Liver (tissue), 9 donors: ENCODE measurements around the gene QDPR. TPM values are rescaled to one million over a fixed set of nuclear protein-coding genes. Genes with fewer than 3 reads are reported as not detected.

ENCODE experiments used
- DNase-seq: peaks from one replicate; pipeline ENCODE4 v3.0.0-alpha.2; 2017; ENCODE audit warnings: low spot score
- H3K27ac ChIP-seq, 2 donors: one replicate each; pipeline ENCODE4 v1.7.0; 2013; ENCODE audit warnings: inconsistent platforms in 2 of 2, low read length in 2 of 2, control low read depth in 1 of 2, low read depth in 1 of 2, mild to moderate bottlenecking in 1 of 2
- H3K27me3 ChIP-seq, 4 donors: one replicate each; pipeline versions ENCODE4 v1.6.1 to v1.7.0; 2013; ENCODE audit warnings: low read length in 3 of 4, inconsistent platforms in 1 of 4, mild to moderate bottlenecking in 1 of 4, moderate library complexity in 1 of 4; ENCODE audit not compliant: control insufficient read depth in 4 of 4, insufficient read depth in 4 of 4
- H3K36me3 ChIP-seq, 4 donors: one replicate each; pipeline versions ENCODE4 v1.6.1 to v1.7.0; 2013; ENCODE audit warnings: low read length in 3 of 4, mild to moderate bottlenecking in 3 of 4, low read depth in 1 of 4, moderate library complexity in 1 of 4; ENCODE audit not compliant: control insufficient read depth in 4 of 4, insufficient read depth in 3 of 4
- H3K4me1 ChIP-seq, 4 donors: one replicate each; pipeline versions ENCODE4 v1.6.1 to v1.7.0; 2013; ENCODE audit warnings: low read length in 3 of 4, mild to moderate bottlenecking in 3 of 4, moderate library complexity in 1 of 4; ENCODE audit not compliant: control insufficient read depth in 4 of 4, insufficient read depth in 4 of 4
- H3K4me3 ChIP-seq, 3 donors: one replicate each; pipeline versions ENCODE4 v1.6.1 to v1.7.0; 2013; ENCODE audit warnings: low read length in 3 of 3, control low read depth in 1 of 3, low read depth in 1 of 3, mild to moderate bottlenecking in 1 of 3
- H3K9ac ChIP-seq, 2 donors: one replicate each; pipeline ENCODE4 v1.7.0; 2013; ENCODE audit warnings: low read length in 2 of 2, mild to moderate bottlenecking in 2 of 2, moderate library complexity in 2 of 2, control low read depth in 1 of 2, low read depth in 1 of 2
- H3K9me3 ChIP-seq, 4 donors: one replicate each; pipeline versions ENCODE4 v1.6.1 to v1.7.0; 2013; ENCODE audit warnings: low read length in 3 of 4; ENCODE audit not compliant: control insufficient read depth in 4 of 4
- ATF3 ChIP-seq: IDR thresholded peaks from 2 replicates; pipeline ENCODE4 v1.6.1; 2016; ENCODE audit warnings: antibody characterized with exemption
- CTCF ChIP-seq: fragments of 150-350 bp; IDR thresholded peaks from 2 replicates; pipeline ENCODE4 v1.5.1; 2017; ENCODE audit warnings: improper control_type of control experiment, low read depth, low read length; ENCODE audit not compliant: missing input control
- EGR1 ChIP-seq, 2 donors: IDR thresholded peaks; 2 replicates each; pipeline ENCODE4 v1.6.1; 2016 to 2018; ENCODE audit warnings: antibody characterized with exemption in 2 of 2, low read depth in 2 of 2
- FOXA1 ChIP-seq: IDR thresholded peaks from 2 replicates; pipeline ENCODE4 v1.6.1; 2016; ENCODE audit warnings: antibody characterized with exemption
- FOXA2 ChIP-seq: IDR thresholded peaks from 2 replicates; pipeline ENCODE4 v1.6.1; 2016; ENCODE audit warnings: antibody characterized with exemption
- GABPA ChIP-seq, 2 donors: IDR thresholded peaks in 1 of 2; conservative IDR thresholded peaks in 1 of 2; 2 replicates each; pipeline ENCODE4 v1.6.1; 2016; ENCODE audit warnings: antibody characterized with exemption in 2 of 2, mild to moderate bottlenecking in 1 of 2, moderate library complexity in 1 of 2
- HNF4A ChIP-seq, 2 donors: conservative IDR thresholded peaks; 2 replicates each; pipeline ENCODE4 v1.6.1; 2016; ENCODE audit warnings: antibody characterized with exemption in 2 of 2, mild to moderate bottlenecking in 2 of 2
- HNF4G ChIP-seq: IDR thresholded peaks from 2 replicates; pipeline ENCODE4 v1.6.1; 2016; ENCODE audit warnings: antibody characterized with exemption
- JUND ChIP-seq, 2 donors: IDR thresholded peaks; 2 replicates each; pipeline ENCODE4 v1.6.1; 2016; ENCODE audit warnings: antibody characterized with exemption in 2 of 2
- NR2F2 ChIP-seq: IDR thresholded peaks from 2 replicates; pipeline ENCODE4 v1.6.1; 2016; ENCODE audit warnings: antibody characterized with exemption
- RAD21 ChIP-seq, 2 donors: IDR thresholded peaks; 2 replicates each; pipeline ENCODE4 v1.6.1; 2016; ENCODE audit warnings: antibody characterized with exemption in 2 of 2, mild to moderate bottlenecking in 2 of 2
- RXRA ChIP-seq, 2 donors: IDR thresholded peaks; 2 replicates each; pipeline ENCODE4 v1.6.1; 2017 to 2018; ENCODE audit warnings: antibody characterized with exemption in 2 of 2, mild to moderate bottlenecking in 1 of 2
- SP1 ChIP-seq: IDR thresholded peaks from 2 replicates; pipeline ENCODE4 v1.6.1; 2018; ENCODE audit warnings: antibody characterized with exemption, mild to moderate bottlenecking
- TAF1 ChIP-seq: conservative IDR thresholded peaks from 2 replicates; pipeline ENCODE4 v1.6.1; 2016; ENCODE audit warnings: antibody characterized with exemption, mild to moderate bottlenecking
- YY1 ChIP-seq: IDR thresholded peaks from 2 replicates; pipeline ENCODE4 v1.6.1; 2016; ENCODE audit warnings: antibody characterized with exemption, mild to moderate bottlenecking
- ZBTB33 ChIP-seq: IDR thresholded peaks from 2 replicates; pipeline ENCODE4 v1.6.1; 2016; ENCODE audit warnings: antibody characterized with exemption
- WGBS: extraction: QIAGEN DNeasy Blood & Tissue Kit; methylation state at CpG from one replicate; pipeline ENCODE4 v1.1.7; 2013; 5-methylcytosine and 5-hydroxymethylcytosine counted together
- polyA plus RNA-seq, 2 donors: library from polyadenylated mRNA; stranded (reverse) in 1 of 2; unstranded in 1 of 2; fragments of 200-250 nt in 1 of 2; fragments of >200 nt in 1 of 2; fragmentation: Nextera tagmentation in 1 of 2; extraction: Ambion mirVana in 1 of 2; gene quantifications; one replicate each; pipeline versions ENCODE4 v1.2.1 to v1.2.3, GENCODE V29; 2013 to 2015
- total RNA-seq, 2 donors: library from RNA; depleted of rRNA; stranded (reverse); fragments of >200 nt; gene quantifications; one replicate each; pipeline ENCODE4 v1.2.3, GENCODE V29; 2014
- donor health status: healthy.
- donor health status: healthy.
- donor health status: healthy.
- donor health status: healthy.
- donor health status: healthy.

QDPR gene
- total and polyA plus RNA-seq, 4 donors: 38.0 to 137 (median 104) TPM

- no peak overlapping the region for H3K9ac ChIP-seq
- TF ChIP-seq CTCF: no peak
- TF ChIP-seq FOXA1: no peak
- TF ChIP-seq EGR1 (IDR thresholded peaks at IDR 0.05; ENCODE audit: low read depth in 2 of 2): no peak
- no peak for TF ChIP-seq ATF3
- TF ChIP-seq HNF4A (conservative IDR thresholded peaks at IDR 0.05): no peak
- no peak for TF ChIP-seq FOXA2
- no peak for TF ChIP-seq NR2F2
- TF ChIP-seq TAF1: no peak
- no peak for TF ChIP-seq RXRA (IDR thresholded peaks at IDR 0.05)
- no peak for TF ChIP-seq JUND (IDR thresholded peaks at IDR 0.05)
- no peak for TF ChIP-seq HNF4G
- no peak for TF ChIP-seq YY1
- no peak for TF ChIP-seq SP1
- TF ChIP-seq RAD21 (IDR thresholded peaks at IDR 0.05): no peak
- no peak for TF ChIP-seq GABPA (IDR thresholded peaks at IDR 0.05 in 1 of 2, conservative IDR thresholded peaks at IDR 0.05 in 1 of 2)
- 92% methylated on average over 9 of the region's 9 CpGs for WGBS
These were observed 34.0 kb downstream of the QDPR start for GRCh38 chr4:17477774-17478472.

GRCh38 chr4:17476853-17477252 is 35.0 kb downstream of the QDPR start:
- Histone ChIP-seq H3K36me3 (no peaks in the 10 kb centered on the region), H3K27me3 (no peaks in the 10 kb centered on the region), H3K4me3 (no peak overlapping the region), H3K27ac (no peak overlapping the region), H3K4me1 (no peaks in the 10 kb centered on the region), H3K9ac (no peak overlapping the region), H3K9me3 (peaks cover 0 to 3% (median 0%) of the 10 kb centered on the region in 4 donors)
- DNase-seq: no peak
- no peak for TF ChIP-seq SP1
- TF ChIP-seq FOXA2: no peak
- no peak for TF ChIP-seq ZBTB33
- no peak for TF ChIP-seq RXRA (IDR thresholded peaks at IDR 0.05)
- 86% methylated on average over 3 of the region's 3 CpGs for WGBS

More at GRCh38 chr4:17477774-17478472, 34.0 kb downstream of the QDPR start:
- no peaks in the 10 kb centered on the region for H3K4me1 ChIP-seq
- H3K36me3 ChIP-seq: peaks cover 0 to 4% (median under 1%) of the 10 kb centered on the region in 4 donors
- no peak overlapping the region for H3K4me3 ChIP-seq
- peaks cover 0 to 3% (median 0%) of the 10 kb centered on the region in 4 donors for H3K9me3 ChIP-seq
- H3K27ac ChIP-seq: no peak overlapping the region
- no peaks in the 10 kb centered on the region for H3K27me3 ChIP-seq
- no peak for DNase-seq
